ENCODE data around the gene PAIP2.
"Not testable (repeated sequence)": the region's sequence is repeated elsewhere in the genome, so short reads cannot be mapped to it uniquely, and the experiment has no call there.

Gene PAIP2

DNA sequence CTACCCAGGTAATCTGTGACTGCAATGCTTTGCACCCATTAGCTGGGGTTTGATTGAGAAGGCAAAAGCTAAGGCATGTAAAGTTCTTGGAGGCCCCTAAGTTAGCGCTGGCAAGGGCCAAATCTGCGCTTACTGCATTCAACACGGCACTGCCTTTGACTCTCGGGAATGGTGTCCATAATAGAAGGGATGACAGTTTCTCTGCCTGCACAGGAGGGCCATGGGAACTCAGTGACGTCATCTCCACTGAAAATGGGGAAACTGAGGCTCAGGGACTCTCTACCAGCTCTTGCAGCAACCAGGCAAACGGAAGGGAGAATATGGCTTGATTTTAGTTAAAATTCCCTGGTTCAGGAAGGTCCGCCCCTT, 61.7 kb downstream of the PAIP2 start:
- H3K4me3 ChIP-seq (ENCODE audit: low read depth, low read length) = peak overlapping the region; percentile 53
- DNase-seq (ENCODE audit: low read depth) = no peak

DNA sequence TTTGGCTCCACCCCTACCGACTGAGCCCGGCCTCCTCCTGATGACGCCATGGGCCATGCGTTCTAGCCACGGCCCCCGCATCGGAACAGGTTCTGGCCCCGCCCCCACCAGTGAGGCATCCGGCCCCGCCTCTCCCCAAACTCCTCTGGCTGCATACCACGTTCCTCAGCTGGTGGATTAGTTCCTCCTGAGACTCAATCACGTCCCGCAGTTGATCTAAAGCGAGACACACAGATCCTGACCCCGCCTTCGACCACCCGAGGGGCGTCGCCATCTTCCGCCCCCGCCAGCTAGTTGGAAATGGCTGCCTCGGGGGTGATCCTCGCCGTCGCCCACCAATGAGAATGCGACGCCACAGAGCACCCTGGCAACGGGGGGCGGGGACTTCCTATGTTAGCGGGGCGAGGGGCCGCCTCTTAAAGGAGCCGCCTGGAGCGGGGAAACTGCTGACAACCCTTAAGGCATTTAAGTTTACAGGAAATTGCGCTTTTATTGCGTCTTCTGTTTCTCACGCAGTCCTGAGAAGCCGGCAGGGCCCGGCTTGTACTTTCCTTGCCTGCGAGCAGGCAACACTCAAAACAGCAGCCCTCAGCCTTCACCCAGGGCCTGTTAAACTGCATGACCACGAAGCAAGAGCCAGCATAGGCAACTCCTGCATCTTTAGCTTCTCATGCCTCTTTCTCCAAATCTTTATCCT, 62.3 kb downstream of the PAIP2 start, which contains the start of gene SPATA24:
SPATA24 (minus strand) TSS at position 303 of the 697 bp plus-strand sequence; CDS start at position 274, 29 bp downstream.
- peak within 1 kb of the TSS; percentile 53 for H3K4me3 ChIP-seq (ENCODE audit: low read depth, low read length)
- DNase-seq (ENCODE audit: low read depth) = peak; percentile 92

GRCh38 chr5:139404484-139404840, 62.8 kb downstream of the PAIP2 start:
- peak overlapping the region; percentile 53 for H3K4me3 ChIP-seq (ENCODE audit: low read depth, low read length)

GRCh38 chr5:139406963-139407362, 65.3 kb downstream of the PAIP2 start:
- DNase-seq (ENCODE audit: low read depth) = no peak
- no peak overlapping the region for H3K4me3 ChIP-seq (ENCODE audit: low read depth, low read length)

More at GRCh38 chr5:139404484-139404840, 62.8 kb downstream of the PAIP2 start:
- DNase-seq (ENCODE audit: low read depth) = no peak

DNA sequence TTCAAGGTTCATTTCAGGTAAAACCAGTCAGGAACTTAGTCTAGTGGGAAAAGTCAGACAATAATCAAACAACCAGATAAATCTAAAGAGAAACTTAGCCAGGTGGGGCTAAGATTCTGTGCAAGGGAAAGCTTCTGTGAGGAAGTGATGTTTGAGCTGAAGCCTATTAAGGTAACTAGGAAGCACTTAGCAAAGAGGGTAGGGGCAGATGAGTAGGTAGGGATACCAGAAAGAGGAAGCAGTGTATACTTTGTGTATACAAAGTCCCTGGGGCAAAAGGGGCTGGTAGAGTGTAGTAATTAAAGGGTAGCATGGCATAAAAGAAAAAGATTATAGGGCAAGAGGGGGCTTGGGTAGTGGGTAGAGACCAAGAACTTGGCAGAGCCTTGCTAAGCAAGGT, 65.9 kb downstream of the PAIP2 start:
- no peak for DNase-seq (ENCODE audit: low read depth)
- no peak overlapping the region for H3K4me3 ChIP-seq (ENCODE audit: low read depth, low read length)

DNA sequence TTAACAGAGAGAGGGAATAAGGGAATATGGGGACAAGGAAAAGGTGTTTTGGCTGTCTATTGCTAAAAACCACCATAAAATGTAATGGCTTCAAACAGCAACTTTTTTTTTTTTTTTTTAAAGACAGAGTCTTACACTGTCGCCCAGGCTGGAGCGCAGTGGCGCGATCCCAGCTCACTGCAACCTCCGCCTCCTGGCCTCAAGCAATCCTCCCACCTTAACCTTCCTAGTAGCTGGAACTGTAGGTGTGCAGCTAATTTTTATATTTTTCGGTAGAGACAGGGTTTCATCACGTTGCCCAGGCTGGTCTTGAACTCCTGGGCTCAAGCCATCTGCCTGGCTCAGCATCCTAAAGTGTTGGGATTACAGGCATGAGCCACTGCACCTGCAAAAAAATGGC, 66.5 kb downstream of the PAIP2 start:
- H3K4me3 ChIP-seq (ENCODE audit: low read depth, low read length) = no peak overlapping the region
- no peak for DNase-seq (ENCODE audit: low read depth)

DNA sequence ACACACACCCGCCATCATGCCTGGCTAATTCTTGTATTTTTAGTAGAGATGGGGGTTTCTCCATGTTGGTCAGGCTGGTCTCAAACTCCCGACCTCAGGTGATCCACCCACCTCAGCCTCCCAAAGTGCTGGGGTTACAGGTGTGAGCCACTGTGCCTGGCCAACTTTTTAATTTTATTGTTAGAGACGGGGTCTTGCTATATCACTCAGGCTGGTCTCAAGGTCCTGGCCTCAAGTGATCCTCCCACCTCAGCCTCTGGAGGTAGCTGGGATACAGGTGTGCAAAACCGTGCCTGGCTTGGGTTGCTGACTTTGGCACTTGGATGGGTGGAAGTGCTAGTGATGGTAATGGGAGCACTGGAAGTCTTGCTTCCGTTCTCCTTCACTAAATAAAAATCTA, 67.5 kb downstream of the PAIP2 start:
- not testable (repeated sequence) for DNase-seq (ENCODE audit: low read depth); H3K4me3 ChIP-seq (ENCODE audit: low read depth, low read length)

DNA sequence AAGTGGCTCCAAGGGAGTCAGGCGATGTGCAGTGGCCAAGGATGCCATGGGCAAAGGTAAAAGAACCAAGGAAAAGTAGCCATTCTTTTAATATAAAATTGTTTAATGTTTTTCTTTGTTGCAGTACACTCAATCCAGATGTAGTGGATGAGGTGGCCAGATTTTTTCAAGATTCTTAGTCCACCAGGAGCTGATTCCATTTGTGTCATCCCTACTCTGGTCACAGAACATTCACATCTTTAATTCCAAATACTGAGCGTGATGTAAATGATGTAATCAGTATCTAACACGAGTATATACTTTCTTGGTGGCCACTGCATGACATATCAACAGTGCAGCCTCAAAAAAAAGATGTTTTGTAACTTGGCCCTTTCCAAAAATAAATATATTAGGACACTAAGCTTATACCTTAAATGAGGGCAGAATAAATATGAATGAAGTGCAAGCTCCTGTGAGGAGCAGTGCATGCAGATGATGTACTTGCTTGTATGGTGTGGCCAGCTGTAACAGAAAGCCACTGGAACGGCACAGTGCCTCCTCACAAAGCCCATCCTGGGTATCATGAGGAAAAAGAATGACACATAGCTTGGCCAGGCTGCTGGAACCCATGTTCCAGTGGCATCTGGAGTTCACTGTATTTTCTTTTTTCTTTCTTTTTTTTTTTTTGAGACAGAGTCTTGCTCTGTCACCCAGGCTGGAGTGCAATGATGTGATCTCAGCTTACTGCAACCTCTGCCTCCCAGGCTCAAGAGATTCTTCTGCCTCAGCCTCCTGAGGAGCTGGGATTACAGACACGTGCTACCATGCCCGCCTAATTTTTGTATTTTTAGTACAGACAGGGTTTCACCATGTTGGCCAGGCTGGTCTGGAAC, 68.7 kb downstream of the PAIP2 start:
- no peak overlapping the region for H3K4me3 ChIP-seq (ENCODE audit: low read depth, low read length)
- DNase-seq (ENCODE audit: low read depth) = no peak

DNA sequence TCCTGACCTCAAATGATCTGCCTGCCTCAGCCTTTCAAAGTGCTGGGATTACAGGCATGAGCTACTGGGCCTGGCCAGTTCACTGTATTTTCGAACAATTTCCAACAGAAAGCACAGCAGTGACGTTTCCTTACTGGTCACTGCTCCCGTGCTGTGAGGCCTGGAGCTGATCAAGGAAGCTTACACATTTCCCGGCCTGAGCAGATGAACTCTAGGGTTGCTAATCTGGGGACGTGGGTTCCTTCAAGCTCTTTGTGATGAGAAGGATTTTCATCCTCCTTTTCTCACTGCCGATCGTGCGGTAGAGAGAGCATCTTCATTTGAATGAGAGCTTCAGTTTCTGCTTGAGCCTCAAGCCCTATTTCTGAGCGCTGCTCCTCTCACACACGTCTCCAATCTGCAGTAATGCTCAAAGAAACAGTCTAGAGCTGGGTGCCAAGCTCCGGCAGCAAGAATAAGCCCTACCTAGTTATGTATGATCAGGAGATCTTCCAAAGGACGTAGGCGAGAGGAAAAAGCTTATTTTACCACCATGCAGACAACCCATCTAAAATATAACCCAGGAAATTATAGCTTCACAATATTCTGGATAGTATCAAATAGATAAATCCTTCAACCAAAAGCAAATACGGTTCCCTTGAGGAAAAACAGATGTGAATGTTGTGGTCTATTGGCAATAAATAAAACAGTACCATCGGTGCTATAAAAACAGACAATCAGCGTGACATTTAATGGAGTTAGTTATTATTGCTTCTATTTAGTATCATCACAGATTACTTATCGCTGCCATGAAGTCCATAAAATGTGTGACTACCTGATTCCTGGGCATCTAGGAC, 69.6 kb downstream of the PAIP2 start:
- no peak for DNase-seq (ENCODE audit: low read depth)

DNA sequence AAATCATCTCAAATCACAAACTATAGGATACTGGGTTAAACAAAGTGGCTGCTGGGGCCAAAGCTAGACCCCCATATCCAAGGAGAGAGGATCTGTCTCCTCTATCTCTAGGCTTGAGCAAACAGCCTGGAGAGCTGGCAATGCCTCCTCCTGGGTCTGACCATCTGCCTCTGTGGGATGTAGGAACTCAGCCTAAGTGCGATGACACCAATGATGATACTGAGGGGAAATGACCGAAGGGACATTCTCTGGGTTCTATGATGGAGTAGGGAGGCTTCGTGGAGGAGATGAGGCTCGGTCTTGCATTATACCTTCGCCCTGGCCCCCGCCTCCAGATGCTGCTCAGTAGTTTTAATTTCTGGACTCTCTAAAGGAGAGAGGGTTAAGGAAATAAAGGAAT, 71.5 kb downstream of the PAIP2 start:
- DNase-seq (ENCODE audit: low read depth) = no peak

More for the DNA sequence above, 69.6 kb downstream of the PAIP2 start:
- no peak overlapping the region for H3K4me3 ChIP-seq (ENCODE audit: low read depth, low read length)

DNA sequence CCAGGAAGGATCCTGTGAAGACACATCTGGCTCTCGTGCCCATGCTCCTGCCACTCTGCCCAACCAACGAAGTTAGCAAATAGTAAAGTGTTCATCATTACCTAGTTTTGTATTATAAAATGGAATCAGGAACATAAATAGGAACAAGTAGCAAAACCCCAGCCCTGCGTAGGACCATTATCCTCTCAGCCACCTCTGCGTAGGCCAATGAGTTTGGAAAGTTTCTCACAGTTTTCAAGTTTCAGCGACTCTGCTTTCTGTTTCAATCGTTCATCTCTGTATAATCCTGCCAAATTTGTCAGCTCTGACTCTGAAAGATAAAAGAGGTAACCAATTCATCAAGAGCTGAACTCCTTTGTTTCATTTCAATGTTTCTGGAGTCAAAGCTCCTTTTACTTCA, 72.3 kb downstream of the PAIP2 start:
- H3K4me3 ChIP-seq (ENCODE audit: low read depth, low read length) = no peak overlapping the region
- DNase-seq (ENCODE audit: low read depth) = no peak

More for the DNA sequence above, 71.5 kb downstream of the PAIP2 start:
- no peak overlapping the region for H3K4me3 ChIP-seq (ENCODE audit: low read depth, low read length)

GRCh38 chr5:139414581-139415130, 73.0 kb downstream of the PAIP2 start:
- no peak overlapping the region for H3K4me3 ChIP-seq (ENCODE audit: low read depth, low read length)
- DNase-seq (ENCODE audit: low read depth) = peak; percentile 45

- no peak for DNase-seq (ENCODE audit: low read depth)
- H3K4me3 ChIP-seq (ENCODE audit: low read depth, low read length) = no peak overlapping the region
These were observed 73.7 kb downstream of the PAIP2 start for GRCh38 chr5:139415221-139415861.

DNA sequence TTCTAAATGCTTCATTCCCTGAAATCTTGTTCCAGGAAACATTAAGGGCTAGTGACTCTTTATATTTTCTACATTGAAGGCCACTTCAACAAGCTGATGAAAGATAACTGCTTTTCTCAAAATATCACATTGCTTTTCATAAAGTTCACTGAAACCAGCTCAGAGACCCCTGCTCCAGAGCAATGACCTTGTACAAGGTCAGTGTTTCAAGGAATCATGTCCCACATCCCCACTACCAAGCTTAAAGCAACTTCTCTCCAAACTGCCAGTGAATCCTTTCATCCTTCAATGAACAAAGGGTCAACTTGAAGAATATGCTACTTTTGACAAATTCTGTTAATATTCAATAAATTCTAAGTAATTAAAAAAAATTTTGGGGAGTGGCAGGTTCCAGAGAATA, 74.2 kb downstream of the PAIP2 start:
- no peak overlapping the region for H3K4me3 ChIP-seq (ENCODE audit: low read depth, low read length)
- no peak for DNase-seq (ENCODE audit: low read depth)

DNA sequence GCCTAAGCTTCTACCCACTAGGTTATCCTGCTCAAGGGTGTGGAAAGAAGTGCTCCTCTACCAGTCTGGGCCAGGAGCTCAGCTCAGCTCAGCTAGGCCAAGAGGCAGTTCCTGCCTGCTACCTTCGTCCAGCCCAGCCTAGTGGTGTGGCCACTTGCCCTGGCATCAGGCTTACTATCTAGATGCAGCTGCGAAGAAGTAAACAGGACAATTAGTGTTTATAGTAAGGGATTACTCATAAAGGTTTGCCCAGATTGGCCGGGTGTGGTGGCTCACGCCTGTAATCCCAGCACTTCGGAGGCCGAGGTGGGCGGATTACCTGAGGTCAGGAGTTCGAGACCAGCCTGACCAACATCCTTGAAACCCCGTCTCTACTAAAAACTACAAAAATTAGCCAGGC, 75.0 kb downstream of the PAIP2 start:
- no peak for DNase-seq (ENCODE audit: low read depth)
- H3K4me3 ChIP-seq (ENCODE audit: low read depth, low read length) = no peak overlapping the region

DNA sequence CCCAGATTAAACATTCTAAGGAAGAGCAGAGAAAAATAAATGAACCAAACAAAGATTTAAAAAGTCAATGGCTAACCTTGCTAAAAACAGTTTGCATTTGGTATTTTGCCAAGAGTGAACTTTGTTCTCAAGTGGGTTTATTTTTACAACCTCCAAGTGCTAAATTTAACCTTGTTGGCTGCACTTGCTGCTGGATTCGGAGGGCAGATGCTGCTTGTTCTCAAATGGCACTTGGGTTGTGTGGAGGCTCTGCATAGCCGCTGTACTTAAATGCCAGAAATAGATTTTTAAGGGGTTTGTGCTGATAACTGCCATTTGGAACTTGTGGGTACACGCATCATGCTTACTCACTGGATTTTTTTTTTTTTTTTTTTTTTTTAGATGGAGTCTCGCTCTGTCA, 75.6 kb downstream of the PAIP2 start:
- DNase-seq (ENCODE audit: low read depth) = no peak
- no peak overlapping the region for H3K4me3 ChIP-seq (ENCODE audit: low read depth, low read length)

GRCh38 chr5:139418793-139419192, 77.1 kb downstream of the PAIP2 start:
- no peak overlapping the region for H3K4me3 ChIP-seq (ENCODE audit: low read depth, low read length)
- DNase-seq (ENCODE audit: low read depth) = no peak

All from skeletal muscle cell (primary cell).